Measurements from ENCODE around the gene PCDHA4. TPM values are rescaled to one million over a fixed set of nuclear protein-coding genes. Genes with fewer than 3 reads are reported as not detected.

The PCDHA4 gene
- total RNA-seq, 1 experiment from 2014 or later = not detected

DNA sequence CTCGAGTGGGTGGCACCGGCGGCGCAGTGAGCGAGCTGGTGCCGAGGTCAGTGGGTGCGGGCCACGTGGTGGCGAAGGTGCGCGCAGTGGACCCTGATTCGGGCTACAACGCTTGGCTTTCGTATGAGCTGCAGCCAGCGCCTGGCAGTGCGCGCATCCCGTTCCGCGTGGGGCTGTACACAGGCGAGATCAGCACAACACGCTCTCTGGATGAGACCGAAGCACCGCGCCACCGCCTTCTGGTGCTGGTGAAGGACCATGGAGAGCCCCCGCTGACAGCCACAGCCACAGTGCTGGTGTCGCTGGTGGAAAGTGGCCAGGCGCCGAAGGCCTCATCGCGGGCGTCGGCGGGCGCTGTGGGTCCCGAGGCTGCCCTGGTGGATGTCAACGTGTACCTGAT is 16.6 kb downstream of the PCDHA4 start:
- H4K20me1 ChIP-seq (ENCODE audit: insufficient read depth) = no peaks in the 10 kb centered on the region
- no peaks in the 10 kb centered on the region for H3K79me2 ChIP-seq (ENCODE audit: insufficient read depth, low read length)
- no peak overlapping the region for H3K9ac ChIP-seq (ENCODE audit: low read length)
- ChIA-PET CTCF (no interaction called here), POLR2A (no interaction called here), RAD21 (ENCODE audit: low non-redundant PET in 1 of 2, low total read pairs in 2 of 2, uncharacterized antibody in 2 of 2, unreplicated experiment in 2 of 2) (no interaction called here)
- no peaks in the 10 kb centered on the region; the same call in 1 of the 2 replicates for H3K9me2 ChIP-seq (ENCODE audit: insufficient read depth)
- H2AFZ ChIP-seq (ENCODE audit: low read depth, low read length, poor library complexity, severe bottlenecking) = no peak overlapping the region
- no TSS peak for BruUV-seq (replicated peaks)
- H3K36me3 ChIP-seq (ENCODE audit: control insufficient read depth in 1 of 2, insufficient read depth in 2 of 2, low read length in 2 of 2) = no peaks in the 10 kb centered on the region; a peak in 1 of 4 replicates
- DNase-seq (ENCODE audit: low read depth, low spot score) = no peak
- H3K4me1 ChIP-seq (ENCODE audit: control insufficient read depth in 1 of 2, insufficient read depth in 2 of 2, low read length in 2 of 2) = no peaks in the 10 kb centered on the region
- H3K4me3 ChIP-seq (replicated peaks in 1 of 2; ENCODE audit: low read depth in 1 of 2, low read length in 2 of 2) = no peak overlapping the region
- H3K9me3 ChIP-seq (ENCODE audit: control insufficient read depth in 1 of 2, insufficient read depth in 1 of 2, low read depth in 1 of 2, low read length in 2 of 2) = no peaks in the 10 kb centered on the region
- ATAC-seq = no peak
- TF ChIP-seq SP1 (IDR thresholded peaks at IDR 0.05; ENCODE audit: low read depth) (no peak), ZNF274 (IDR thresholded peaks at IDR 0.05; ENCODE audit: low read depth, low read length) (no peak), POLR2AphosphoS5 (IDR thresholded peaks at IDR 0.05; ENCODE audit: low read depth, low read length) (no peak), ELF1 (IDR thresholded peaks at IDR 0.05; ENCODE audit: borderline replicate concordance, low read depth) (no peak), TCF7L2 (IDR thresholded peaks at IDR 0.05; ENCODE audit: borderline replicate concordance, extremely low read depth, insufficient read depth, insufficient read length) (no peak), ZFX (IDR thresholded peaks at IDR 0.05) (no peak), MAX (IDR thresholded peaks at IDR 0.05) (no peak), REST (IDR thresholded peaks at IDR 0.05; ENCODE audit: low read depth) (no peak), EZH2 (IDR thresholded peaks at IDR 0.05) (no peak), ZBTB33 (IDR thresholded peaks at IDR 0.05; ENCODE audit: extremely low read depth, insufficient replicate concordance, low read length) (no peak), JUND (IDR thresholded peaks at IDR 0.05) (no peak), YY1 (IDR thresholded peaks at IDR 0.05; ENCODE audit: extremely low read depth, insufficient replicate concordance, low read depth, low read length) (no peak), FOSL1 (IDR thresholded peaks at IDR 0.05; ENCODE audit: low read depth) (no peak), POLR2A (IDR thresholded peaks at IDR 0.05; ENCODE audit: borderline replicate concordance, extremely low read depth, insufficient read depth, insufficient read length) (no peak), EGR1 (IDR thresholded peaks at IDR 0.05; ENCODE audit: low read depth) (no peak), CEBPB (IDR thresholded peaks at IDR 0.05; ENCODE audit: low read depth) (no peak), SRF (IDR thresholded peaks at IDR 0.05; ENCODE audit: low read depth) (no peak)
- TF ChIP-seq, protein P1, sequence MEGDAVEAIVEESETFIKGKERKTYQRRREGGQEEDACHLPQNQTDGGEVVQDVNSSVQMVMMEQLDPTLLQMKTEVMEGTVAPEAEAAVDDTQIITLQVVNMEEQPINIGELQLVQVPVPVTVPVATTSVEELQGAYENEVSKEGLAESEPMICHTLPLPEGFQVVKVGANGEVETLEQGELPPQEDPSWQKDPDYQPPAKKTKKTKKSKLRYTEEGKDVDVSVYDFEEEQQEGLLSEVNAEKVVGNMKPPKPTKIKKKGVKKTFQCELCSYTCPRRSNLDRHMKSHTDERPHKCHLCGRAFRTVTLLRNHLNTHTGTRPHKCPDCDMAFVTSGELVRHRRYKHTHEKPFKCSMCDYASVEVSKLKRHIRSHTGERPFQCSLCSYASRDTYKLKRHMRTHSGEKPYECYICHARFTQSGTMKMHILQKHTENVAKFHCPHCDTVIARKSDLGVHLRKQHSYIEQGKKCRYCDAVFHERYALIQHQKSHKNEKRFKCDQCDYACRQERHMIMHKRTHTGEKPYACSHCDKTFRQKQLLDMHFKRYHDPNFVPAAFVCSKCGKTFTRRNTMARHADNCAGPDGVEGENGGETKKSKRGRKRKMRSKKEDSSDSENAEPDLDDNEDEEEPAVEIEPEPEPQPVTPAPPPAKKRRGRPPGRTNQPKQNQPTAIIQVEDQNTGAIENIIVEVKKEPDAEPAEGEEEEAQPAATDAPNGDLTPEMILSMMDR (IDR thresholded peaks at IDR 0.05 in 2 of 3, conservative IDR thresholded peaks at IDR 0.05 in 1 of 3; ENCODE audit: borderline replicate concordance in 1 of 3, insufficient read depth in 1 of 3, low read depth in 2 of 3, low read length in 2 of 3) = no peak
- H3K4me2 ChIP-seq (ENCODE audit: low read length) = no peak overlapping the region
- no peak overlapping the region for H3K27ac ChIP-seq (ENCODE audit: low read depth, low read length)
- no peaks in the 10 kb centered on the region for H3K27me3 ChIP-seq (ENCODE audit: insufficient read depth, low read length)
- intact Hi-C loops (cut with micrococcal nuclease) = no loop called here

Measured in HCT116 (cell line).